ENCODE data around the gene TMEM163. TPM values are rescaled to one million over a fixed set of nuclear protein-coding genes. Genes with fewer than 3 reads are reported as not detected.

The TMEM163 gene
- total RNA-seq, 1 donor from 2014 or later: 0.18 TPM

DNA sequence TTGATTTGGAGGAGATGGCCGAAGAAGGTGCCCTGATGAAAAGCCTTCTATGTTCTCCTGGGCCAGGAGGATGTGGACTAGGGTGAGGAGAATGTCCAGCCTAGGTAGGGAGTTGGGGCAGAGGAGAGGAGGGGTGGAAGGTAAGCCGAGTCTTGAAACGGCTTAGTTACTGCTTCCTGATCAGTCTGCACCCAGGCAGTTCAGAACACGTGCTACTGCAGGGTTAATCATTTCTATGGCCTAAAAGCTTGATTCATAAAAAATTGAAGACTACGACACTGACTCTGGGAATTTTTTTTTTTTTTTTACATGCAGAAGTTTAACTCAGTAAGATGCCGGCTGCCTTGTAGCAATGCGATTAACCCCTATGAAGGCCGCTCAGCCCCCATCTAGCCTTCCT is 125.3 kb downstream of the TMEM163 start:
- no peak overlapping the region for H3K4me3 Mint-ChIP-seq (ENCODE audit: unreplicated experiment)
- Histone ChIP-seq H3K36me3 (ENCODE audit: insufficient read depth, low read length) (no peaks in the 10 kb centered on the region), H3K4me3 (ENCODE audit: insufficient read depth, low read depth, low read length) (no peak overlapping the region), H3K79me2 (ENCODE audit: insufficient read depth, low read length) (no peaks in the 10 kb centered on the region), H3K4me2 (ENCODE audit: low read length) (no peak overlapping the region), H2AFZ (ENCODE audit: low read depth, low read length) (no peak overlapping the region), H4K20me1 (ENCODE audit: insufficient read depth, low read length) (no peaks in the 10 kb centered on the region), H3K27me3 (ENCODE audit: insufficient read depth, low read length) (no peaks in the 10 kb centered on the region), H3K9ac (ENCODE audit: low read length) (no peak overlapping the region), H3K4me1 (ENCODE audit: insufficient read depth, low read length) (no peaks in the 10 kb centered on the region), H3K9me3 (ENCODE audit: insufficient read depth, low read depth, low read length) (peaks cover 6% of the 10 kb centered on the region), H3K27ac (ENCODE audit: low read depth, low read length) (no peak overlapping the region)
- FAIRE-seq (no peak), DNase-seq (ENCODE audit: low read depth) (no peak)
- H3K36me3 Mint-ChIP-seq (ENCODE audit: low read depth, unreplicated experiment): peaks cover 2% of the 10 kb centered on the region
- H3K9me3 Mint-ChIP-seq (ENCODE audit: unreplicated experiment): peaks cover 26% of the 10 kb centered on the region
- H3K27ac Mint-ChIP-seq (ENCODE audit: unreplicated experiment): no peak overlapping the region
- H3K27me3 Mint-ChIP-seq (ENCODE audit: low read depth, unreplicated experiment): no peaks in the 10 kb centered on the region
- TF ChIP-seq EZH2 (IDR thresholded peaks at IDR 0.05; ENCODE audit: insufficient read depth, low read length): no peak
- TF ChIP-seq CTCF (IDR thresholded peaks at IDR 0.05; ENCODE audit: insufficient read depth, low read depth, low read length): no peak
- no peaks in the 10 kb centered on the region for H3K4me1 Mint-ChIP-seq (ENCODE audit: low read depth, unreplicated experiment)

GRCh38 chr2:134592377-134592776 is 126.4 kb downstream of the TMEM163 start:
- no peaks in the 10 kb centered on the region for H3K79me2 ChIP-seq (ENCODE audit: insufficient read depth, low read length)
- Mint-ChIP-seq H3K27me3 (ENCODE audit: low read depth, unreplicated experiment) (no peaks in the 10 kb centered on the region), H3K27ac (ENCODE audit: unreplicated experiment) (no peak overlapping the region), H3K36me3 (ENCODE audit: low read depth, unreplicated experiment) (peaks cover 2% of the 10 kb centered on the region), H3K4me1 (ENCODE audit: low read depth, unreplicated experiment) (peaks cover 2% of the 10 kb centered on the region), H3K9me3 (ENCODE audit: unreplicated experiment) (peaks cover 31% of the 10 kb centered on the region), H3K4me3 (ENCODE audit: unreplicated experiment) (no peak overlapping the region)
- H3K4me3 ChIP-seq (ENCODE audit: insufficient read depth, low read depth, low read length): no peak overlapping the region
- no peaks in the 10 kb centered on the region for H3K4me1 ChIP-seq (ENCODE audit: insufficient read depth, low read length)
- no peaks in the 10 kb centered on the region for H3K27me3 ChIP-seq (ENCODE audit: insufficient read depth, low read length)
- TF ChIP-seq EZH2 (IDR thresholded peaks at IDR 0.05; ENCODE audit: insufficient read depth, low read length): no peak
- H3K4me2 ChIP-seq (ENCODE audit: low read length): no peak overlapping the region
- no peak overlapping the region for H3K9ac ChIP-seq (ENCODE audit: low read length)
- no peak overlapping the region for H2AFZ ChIP-seq (ENCODE audit: low read depth, low read length)
- no peaks in the 10 kb centered on the region for H3K36me3 ChIP-seq (ENCODE audit: insufficient read depth, low read length)
- DNase-seq (ENCODE audit: low read depth) (no peak), FAIRE-seq (no peak)
- H3K9me3 ChIP-seq (ENCODE audit: insufficient read depth, low read depth, low read length): peaks cover 7% of the 10 kb centered on the region
- H3K27ac ChIP-seq (ENCODE audit: low read depth, low read length): no peak overlapping the region
- H4K20me1 ChIP-seq (ENCODE audit: insufficient read depth, low read length): no peaks in the 10 kb centered on the region

GRCh38 chr2:134591526-134591925 is 127.3 kb downstream of the TMEM163 start:
- peaks cover 8% of the 10 kb centered on the region for H3K9me3 ChIP-seq (ENCODE audit: insufficient read depth, low read depth, low read length)
- H3K27me3 ChIP-seq (ENCODE audit: insufficient read depth, low read length): no peaks in the 10 kb centered on the region
- FAIRE-seq (no peak), DNase-seq (ENCODE audit: low read depth) (no peak)
- no peak overlapping the region for H3K9ac ChIP-seq (ENCODE audit: low read length)
- H3K27ac ChIP-seq (ENCODE audit: low read depth, low read length): no peak overlapping the region
- H3K4me2 ChIP-seq (ENCODE audit: low read length): no peak overlapping the region
- H3K36me3 ChIP-seq (ENCODE audit: insufficient read depth, low read length): no peaks in the 10 kb centered on the region
- TF ChIP-seq CTCF (IDR thresholded peaks at IDR 0.05; ENCODE audit: insufficient read depth, low read depth, low read length) (no peak), EZH2 (IDR thresholded peaks at IDR 0.05; ENCODE audit: insufficient read depth, low read length) (no peak)
- no peak overlapping the region for H2AFZ ChIP-seq (ENCODE audit: low read depth, low read length)
- H3K4me3 Mint-ChIP-seq (ENCODE audit: unreplicated experiment): no peak overlapping the region
- no peaks in the 10 kb centered on the region for H3K27me3 Mint-ChIP-seq (ENCODE audit: low read depth, unreplicated experiment)
- H3K36me3 Mint-ChIP-seq (ENCODE audit: low read depth, unreplicated experiment): peaks cover 2% of the 10 kb centered on the region
- H3K4me3 ChIP-seq (ENCODE audit: insufficient read depth, low read depth, low read length): no peak overlapping the region
- H3K79me2 ChIP-seq (ENCODE audit: insufficient read depth, low read length): no peaks in the 10 kb centered on the region
- peaks cover 33% of the 10 kb centered on the region for H3K9me3 Mint-ChIP-seq (ENCODE audit: unreplicated experiment)
- H3K27ac Mint-ChIP-seq (ENCODE audit: unreplicated experiment): no peak overlapping the region
- H3K4me1 ChIP-seq (ENCODE audit: insufficient read depth, low read length): no peaks in the 10 kb centered on the region
- no peaks in the 10 kb centered on the region for H4K20me1 ChIP-seq (ENCODE audit: insufficient read depth, low read length)
- peaks cover 4% of the 10 kb centered on the region for H3K4me1 Mint-ChIP-seq (ENCODE audit: low read depth, unreplicated experiment)

All from astrocyte (in vitro differentiated cells and primary cell).